GM19240 (cell line): Measurements from ENCODE around the gene PRPF38B.

Source experiments
- DNase-seq: peaks from one replicate; pipeline ENCODE4 v3.0.0; 2011; ENCODE audit warnings: low spot score; ENCODE audit not compliant: insufficient read length

The PRPF38B gene

DNA sequence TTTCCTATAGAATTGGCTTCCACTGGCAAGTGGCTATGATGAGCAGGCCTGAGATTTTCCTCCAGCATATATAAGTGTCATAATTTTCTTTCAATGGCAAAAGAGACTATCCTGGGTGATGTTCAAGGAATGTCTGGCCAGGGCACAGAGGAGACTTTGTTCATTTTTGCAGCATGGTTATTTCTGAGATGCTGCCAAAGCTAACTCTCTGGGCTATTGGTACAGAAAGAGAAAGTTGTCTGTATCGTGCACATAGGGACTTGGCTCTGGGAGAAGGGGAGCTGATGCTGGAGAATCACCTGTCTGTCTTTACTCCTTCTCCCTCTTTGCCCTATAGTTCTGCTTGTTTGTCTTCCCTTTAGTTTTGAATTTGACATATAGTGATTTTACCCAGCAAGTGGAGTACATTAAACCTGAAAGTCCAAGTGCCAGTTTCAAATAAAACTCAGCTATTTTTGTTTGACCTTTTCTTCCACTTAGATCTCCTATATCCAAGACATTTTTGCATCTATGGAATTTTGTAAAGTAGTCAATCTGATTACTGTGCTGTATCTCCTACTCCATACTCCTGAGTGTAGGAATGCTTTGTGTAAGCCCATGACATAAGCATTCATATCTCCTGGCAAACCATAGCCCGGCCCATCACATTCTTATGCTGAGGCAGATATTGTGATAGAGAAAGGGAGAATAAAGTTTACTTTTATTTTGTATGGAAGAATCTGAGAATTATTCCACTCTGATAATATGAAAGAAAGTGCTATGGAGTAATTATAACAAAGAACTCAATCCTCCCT is 24.5 kb downstream of the PRPF38B start:
- no peak for DNase-seq

GRCh38 chr1:108717774-108718316 is 25.7 kb downstream of the PRPF38B start:
- no peak for DNase-seq

DNA sequence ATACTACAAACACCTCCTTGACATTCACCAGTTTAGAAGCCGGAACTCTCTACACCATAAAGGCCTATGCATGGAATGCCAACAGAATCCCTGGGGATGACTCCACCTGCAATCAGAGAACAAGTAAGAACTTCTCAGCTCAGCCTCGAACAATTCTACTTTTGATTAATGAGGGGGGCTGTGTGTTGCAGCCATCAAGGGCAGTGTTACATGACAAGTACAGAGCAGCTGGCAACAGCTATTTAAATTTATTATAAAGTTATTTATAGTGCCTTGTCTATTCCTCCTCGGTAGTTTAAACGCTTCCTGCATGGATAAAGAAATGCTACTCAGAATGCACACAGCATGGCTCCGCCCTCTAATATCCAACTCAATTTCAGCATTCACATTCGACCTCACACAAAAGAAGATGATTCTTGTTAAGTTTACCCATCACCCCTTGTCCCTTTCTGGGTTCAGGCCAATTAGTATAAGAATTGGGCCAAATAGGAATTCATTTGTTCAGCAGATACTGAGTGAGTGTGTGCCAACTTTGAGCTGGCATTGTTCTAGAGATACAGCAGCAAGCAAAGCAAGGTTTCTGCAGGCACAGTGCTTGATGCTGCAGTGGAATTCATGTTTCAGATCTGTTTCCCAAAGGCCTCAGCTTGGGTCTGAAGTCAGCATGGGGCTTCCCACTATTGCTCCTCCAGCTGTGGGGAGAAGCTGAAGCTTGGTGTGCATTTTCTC is 27.0 kb downstream of the PRPF38B start:
- no peak for DNase-seq

- no peak for DNase-seq
Measured at GRCh38 chr1:108719656-108720435, 27.7 kb downstream of the PRPF38B start.

DNA sequence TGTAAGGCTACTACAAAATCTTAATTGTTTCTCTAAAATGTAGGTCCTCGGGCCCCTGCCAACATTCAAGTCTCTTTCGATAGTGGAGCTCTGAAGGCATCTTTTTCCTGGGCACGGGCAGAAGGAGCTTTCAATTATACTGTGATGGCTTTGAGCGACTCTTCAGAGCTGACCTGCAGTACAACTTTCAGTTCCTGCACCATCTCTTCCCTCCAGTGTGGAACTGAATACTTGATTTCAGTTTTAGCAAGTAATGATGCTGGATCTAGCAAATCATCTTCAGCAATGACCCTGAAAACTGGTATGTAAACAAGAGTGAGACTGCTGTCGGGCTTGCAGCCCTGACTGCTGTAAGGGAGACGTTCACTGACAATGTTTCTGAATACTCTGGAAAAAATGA is 30.2 kb downstream of the PRPF38B start:
- no peak for DNase-seq

- DNase-seq, result no peak
Measured at GRCh38 chr1:108725906-108726305, 33.8 kb downstream of the PRPF38B start.

DNA sequence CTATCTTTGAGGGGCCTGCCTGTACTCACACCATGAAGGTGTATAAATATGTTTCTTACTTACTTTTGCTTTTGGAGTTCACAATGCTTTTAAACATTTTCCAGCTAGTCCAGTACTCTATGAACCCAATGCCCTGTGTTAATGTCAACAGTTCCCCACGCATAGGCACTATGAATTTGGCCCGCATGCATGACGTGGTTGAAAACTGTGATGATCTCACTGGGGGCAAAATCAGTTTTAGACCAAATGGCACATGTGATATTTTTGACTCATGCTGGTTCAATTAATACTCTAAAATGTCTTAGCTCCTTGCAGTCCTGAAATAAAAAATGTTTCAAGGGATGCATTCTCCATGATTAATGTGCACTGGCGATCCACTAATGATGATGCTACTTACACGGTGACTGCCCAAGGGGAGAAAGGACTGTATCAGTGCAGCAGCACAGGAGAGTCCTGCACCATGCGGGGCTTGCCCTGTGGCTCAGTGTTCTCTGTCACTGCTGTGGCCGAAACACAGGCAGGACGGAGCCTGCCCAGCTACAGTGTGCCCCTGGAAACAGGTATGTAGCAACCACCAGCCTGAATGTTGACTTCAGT is 36.3 kb downstream of the PRPF38B start:
- no peak for DNase-seq

- DNase-seq, result no peak
Measured at GRCh38 chr1:108729481-108729880, 37.4 kb downstream of the PRPF38B start.

DNA sequence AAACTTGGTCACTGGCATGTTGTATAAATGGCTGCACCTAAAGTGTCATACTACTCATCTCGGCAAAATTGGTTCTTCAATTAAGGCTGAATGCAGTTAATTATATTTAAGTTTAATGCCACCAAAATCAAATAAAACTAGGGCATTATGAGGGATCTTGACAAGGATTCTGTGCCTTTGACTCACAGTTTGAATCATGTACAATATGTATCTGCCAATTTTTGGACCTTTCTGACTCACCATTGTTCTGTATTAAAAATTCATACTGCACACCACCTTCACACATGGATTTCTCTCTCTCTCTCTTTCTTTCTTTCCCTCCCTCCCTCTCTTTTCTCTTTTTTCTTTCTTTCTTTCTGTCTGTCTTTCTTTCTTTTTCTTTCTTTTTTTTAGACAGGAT is 40.3 kb downstream of the PRPF38B start:
- DNase-seq, result no peak

DNA sequence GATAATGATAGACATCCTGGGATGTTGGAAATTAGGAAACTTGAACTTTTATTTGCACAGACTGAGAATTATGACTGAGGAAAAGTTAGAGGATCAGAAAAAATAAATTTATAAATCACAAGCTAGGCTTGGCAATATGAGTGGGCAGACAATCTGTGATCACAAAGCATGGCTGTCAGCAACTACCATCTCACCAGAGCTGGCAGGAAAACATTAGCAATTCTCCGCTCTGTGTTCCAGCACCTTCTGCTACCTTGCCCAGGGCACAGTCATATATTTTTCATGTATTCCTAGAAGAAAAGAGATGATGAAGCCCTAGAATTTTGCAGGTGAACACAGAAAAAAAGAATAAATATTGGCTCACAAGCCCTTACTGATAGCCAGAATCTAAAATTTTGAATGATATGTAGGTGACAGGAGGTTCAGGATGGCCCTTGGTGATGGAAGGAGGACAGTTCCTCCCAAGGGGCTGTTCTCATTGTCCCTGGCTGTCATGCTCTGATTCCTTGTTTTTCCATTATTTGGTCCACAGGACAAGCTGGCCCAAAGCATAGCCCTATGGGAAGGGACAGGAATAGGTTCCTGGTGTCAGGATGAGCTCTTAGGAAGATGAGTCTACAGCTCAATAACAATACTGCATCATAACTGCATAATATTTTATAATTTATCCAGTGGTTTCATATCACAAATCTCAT is 42.2 kb downstream of the PRPF38B start:
- no peak for DNase-seq

DNA sequence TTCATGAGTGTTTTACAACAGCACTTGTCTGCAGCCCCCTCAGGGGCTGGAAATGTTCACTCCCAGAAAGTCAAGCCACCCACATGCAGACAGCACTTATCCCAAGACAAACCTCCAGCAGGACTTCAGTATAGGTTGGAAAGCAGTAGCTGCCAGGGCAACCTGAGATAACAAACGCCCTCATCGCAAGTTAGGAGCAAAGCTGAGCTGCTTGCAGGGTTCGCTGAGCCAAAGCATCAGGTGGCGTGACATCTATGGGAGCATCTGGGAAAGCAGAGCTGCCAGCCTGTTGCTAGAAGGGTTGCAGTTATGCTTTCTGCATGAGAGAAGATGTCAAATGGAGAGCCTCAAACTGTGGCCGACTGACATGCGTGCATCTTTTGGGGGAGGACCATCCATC is 50.1 kb downstream of the PRPF38B start:
- no peak for DNase-seq

DNA sequence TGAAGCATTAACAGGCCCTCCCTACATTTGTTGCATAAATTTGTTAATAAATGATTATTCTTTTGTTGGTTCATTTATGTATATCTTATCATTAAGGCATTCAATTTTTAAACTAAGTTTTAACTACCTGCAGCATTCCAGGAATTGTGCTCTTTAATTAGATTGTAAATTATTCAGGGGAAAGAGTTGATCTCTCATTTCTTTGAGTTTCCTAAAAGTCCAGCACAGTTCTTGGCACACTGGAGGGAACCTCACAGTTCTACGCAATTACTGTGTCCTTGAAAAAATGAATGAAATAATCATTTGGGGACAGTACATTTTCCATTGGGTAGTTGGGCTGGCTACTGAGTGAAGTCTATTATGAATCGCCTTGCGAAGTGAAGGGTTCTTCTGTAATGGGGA is 53.9 kb downstream of the PRPF38B start:
- no peak for DNase-seq

GRCh38 chr1:108746382-108747170 is 54.5 kb downstream of the PRPF38B start, which contains the start of gene STXBP3:
Gene STXBP3 (plus strand): TSS chr1:108746674. CDS start chr1:108746738, 64 bp downstream.
- DNase-seq, result peak; percentile 91

- DNase-seq, result no peak
Measured at GRCh38 chr1:108747171-108747850, 55.2 kb downstream of the PRPF38B start.

DNA sequence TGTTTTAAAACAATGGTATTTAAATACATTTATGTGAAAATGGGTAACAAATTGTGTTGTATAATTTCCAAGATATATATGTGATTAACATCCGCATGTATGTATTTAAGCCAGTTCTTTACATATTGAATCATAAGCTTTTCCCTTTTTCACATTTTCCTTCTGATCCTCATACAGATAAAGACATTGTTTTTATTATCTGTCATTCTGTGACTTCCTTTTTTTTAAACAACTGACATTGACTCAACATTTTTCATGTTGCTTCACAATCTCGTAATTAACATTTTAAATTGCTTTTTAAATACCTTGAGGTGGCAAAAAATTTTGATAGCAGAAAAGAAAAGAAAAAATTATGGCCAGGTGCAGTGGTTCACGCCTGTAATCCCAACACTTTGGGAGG is 55.8 kb downstream of the PRPF38B start:
- no peak for DNase-seq

- DNase-seq, result no peak
Measured at GRCh38 chr1:108749081-108749480, 57.0 kb downstream of the PRPF38B start.

- no peak for DNase-seq
Measured at GRCh38 chr1:108750476-108751181, 58.5 kb downstream of the PRPF38B start.
